Activated naive CD4-positive, alpha-beta T cell treated with anti-CD3 and anti-CD28 coated beads, Interleukin-2, amount 50 U/mL, for 16 hours (primary cell): ENCODE data around the gene USH1G.

Experiments
- DNase-seq: peaks from one replicate; pipeline ENCODE4 v3.0.0-alpha.2; 2020

Gene USH1G

GRCh38 chr17:74900208-74900607, 22.8 kb downstream of the USH1G start:
- no peak for DNase-seq

- no peak for DNase-seq
Measured at GRCh38 chr17:74898376-74898946, 24.6 kb downstream of the USH1G start.

GRCh38 chr17:74893936-74894671, 29.0 kb downstream of the USH1G start:
- DNase-seq = no peak

DNA sequence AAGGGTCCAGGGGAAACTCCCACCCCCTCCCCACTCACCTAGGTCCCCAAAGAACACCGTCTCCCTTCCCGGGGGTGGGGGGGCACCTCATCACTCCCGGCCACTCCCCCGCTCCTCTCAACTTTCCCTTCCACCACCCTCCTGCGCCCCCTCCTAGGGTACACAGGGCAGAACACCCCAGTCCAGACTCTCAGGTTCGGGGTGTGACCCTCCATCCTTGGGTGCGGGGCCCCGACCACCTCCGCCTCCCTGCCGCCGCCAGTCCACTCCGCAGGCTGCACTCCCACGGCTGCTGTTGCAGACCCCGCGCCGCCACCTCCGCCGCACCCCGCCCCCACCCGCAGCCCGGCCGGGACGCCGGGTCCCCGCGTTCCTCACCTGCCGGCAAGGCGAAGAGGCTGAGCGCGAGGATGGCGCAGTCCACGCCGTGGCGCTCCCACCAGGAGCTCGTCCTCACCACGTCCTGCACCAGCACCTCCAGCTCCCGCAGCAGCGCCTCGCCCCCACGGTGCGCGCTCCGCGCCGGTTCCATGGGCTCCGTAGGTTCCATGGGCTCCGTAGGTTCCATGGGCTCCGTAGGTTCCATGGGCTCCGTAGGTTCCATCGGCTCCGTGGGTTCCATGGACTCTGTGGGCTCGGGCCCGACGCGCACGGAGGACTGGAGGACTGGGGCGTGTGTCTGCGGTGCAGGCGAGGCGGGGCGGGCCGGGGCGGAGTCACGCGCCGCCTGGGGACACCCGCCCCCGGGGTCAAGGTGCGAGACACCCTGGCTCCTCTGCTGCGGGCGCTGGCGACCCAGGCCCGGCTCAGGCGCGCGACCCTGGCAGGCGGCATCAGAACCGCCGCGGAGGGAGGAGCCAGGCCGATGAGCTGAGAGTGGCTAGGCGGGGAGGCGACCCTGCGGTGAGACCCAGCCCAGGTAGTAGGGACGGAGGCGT, 29.8 kb downstream of the USH1G start, which contains the start of gene FADS6:
FADS6 (minus strand) TSS at position 660 of the 938 bp plus-strand sequence; CDS start at position 622, 38 bp downstream.
- peak; percentile 19 for DNase-seq

- DNase-seq = no peak
Measured at GRCh38 chr17:74892013-74892841, 30.8 kb downstream of the USH1G start.

DNA sequence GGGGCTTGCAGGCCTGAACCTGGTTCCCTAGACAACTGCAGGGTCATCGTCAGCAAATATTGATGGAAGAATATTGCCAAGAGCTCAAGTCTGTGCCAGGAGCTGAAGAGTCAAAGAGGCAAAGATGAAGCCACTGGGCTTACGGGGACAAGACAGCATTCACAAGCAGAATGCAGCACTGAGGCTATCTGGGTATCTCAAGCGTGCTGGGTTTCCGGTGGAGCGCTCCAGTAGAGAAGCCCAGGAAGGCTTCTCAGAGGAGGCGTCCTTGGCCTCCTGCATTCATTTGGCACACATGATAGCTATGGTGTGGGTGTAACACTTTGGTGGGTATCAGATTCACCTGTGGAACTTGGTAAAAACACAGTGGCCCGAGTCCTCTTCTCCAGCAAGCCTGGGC, 32.5 kb downstream of the USH1G start:
- no peak for DNase-seq

- no peak for DNase-seq
Measured at GRCh38 chr17:74888469-74888868, 34.6 kb downstream of the USH1G start.

DNA sequence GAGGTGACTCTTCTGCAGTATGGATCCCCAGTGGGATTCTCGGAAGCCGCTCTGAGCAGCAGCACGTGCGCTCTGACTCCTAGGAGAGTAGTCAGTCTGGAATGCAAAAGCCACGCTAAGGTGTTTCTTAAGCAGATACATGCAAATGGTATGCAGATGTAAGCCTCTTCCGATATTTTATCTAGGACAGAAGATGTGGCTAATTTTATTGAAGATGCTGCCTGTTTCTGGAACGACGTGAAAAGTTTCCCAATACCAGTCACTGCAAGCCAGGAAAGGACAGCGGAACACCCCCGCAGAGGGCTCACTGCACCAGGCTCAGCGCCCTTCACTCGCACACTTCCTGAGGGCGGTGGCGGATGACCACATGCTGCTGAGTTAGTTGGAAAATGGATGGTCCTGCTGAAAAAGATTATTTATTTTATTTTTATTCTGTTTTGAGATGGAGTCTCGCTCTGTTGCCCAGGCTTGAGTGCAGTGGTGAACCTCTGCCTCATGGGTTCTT, 39.8 kb downstream of the USH1G start:
- DNase-seq = no peak

GRCh38 chr17:74882517-74883240, 40.4 kb downstream of the USH1G start:
- no peak for DNase-seq

GRCh38 chr17:74881073-74881472, 42.0 kb downstream of the USH1G start:
- DNase-seq = no peak

DNA sequence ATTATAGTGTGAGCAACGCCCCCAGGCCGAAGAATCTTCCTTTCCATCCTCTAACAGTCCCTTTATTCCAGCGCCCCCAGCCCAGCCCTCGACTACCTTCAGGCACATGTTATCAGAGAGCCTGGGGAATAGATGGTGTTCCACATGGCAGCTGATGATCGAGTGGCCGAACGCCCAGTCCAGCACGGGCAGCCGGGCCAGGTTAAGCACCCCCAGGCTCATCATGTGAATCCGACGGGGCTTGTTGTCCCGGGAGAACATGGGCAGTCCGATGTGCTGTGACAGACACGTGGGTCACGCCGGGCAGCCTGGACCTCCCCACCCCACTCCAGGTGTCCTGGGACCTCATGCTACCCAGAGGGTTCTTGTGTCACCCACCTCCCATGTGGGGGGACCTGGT, 43.7 kb downstream of the USH1G start:
- no peak for DNase-seq

DNA sequence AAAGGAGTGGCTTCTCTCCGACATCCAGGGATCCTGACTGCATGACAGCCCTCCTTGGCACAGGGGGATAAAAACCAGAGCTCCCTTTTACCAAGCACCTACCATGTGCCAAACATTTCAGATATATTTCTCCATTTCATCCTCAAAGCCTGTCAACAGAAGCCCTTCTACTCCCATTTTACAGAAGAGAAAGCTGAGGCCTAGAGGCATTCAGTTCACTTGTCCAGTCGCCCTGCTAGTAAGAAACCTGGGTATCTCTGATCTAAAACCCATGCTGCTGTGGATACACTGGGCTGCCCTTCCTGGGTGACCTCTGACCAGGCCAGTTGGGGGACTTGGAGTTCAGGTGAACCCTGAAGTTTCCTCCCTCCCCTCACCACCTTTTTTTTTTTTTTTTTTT, 44.4 kb downstream of the USH1G start:
- DNase-seq = no peak

DNA sequence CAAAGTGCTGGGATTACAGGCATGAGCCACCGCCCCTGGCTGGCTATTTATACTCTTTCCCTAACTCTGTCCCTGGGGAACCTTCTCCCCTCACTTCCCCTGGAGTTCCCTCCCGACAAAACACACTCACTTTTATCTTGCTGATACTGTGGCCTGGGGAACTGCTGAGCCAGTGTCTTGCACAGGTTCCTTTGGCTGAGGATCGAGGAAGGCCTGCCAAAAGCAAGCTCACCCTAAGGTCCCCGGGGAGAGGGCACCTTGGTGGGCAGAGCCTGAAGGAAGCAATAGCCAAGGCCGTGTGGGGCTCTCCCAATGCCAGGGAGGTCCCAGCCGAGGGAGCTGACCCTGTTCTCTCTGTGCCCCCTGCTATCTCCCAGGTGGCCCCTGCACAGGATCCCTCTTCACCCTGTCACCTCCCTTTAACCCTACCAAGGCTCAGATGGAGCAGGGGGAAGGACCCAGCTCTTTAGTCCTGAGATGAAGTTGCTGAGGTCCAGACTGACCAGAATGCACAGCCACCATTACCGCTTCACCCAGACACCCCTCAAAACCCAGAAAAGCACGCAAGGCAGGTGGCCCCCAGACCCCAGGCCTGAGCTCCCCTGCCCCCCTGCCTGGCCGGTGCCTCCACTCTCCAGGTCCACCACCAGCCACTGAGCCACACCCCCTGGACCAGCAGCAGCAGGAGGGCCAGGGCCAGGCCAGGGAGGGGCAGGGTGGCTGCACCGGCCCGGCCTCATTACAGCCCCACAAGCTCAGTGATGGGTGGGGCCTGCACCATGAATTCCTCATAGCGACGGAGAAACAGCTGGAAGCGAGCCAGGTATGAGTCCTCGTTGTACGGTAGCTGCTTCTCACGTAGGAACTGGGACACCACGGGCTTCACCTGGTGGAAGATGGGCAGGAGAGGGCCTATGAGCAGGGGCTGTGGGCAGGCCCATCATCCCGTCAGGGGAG, 45.2 kb downstream of the USH1G start:
- DNase-seq = no peak

DNA sequence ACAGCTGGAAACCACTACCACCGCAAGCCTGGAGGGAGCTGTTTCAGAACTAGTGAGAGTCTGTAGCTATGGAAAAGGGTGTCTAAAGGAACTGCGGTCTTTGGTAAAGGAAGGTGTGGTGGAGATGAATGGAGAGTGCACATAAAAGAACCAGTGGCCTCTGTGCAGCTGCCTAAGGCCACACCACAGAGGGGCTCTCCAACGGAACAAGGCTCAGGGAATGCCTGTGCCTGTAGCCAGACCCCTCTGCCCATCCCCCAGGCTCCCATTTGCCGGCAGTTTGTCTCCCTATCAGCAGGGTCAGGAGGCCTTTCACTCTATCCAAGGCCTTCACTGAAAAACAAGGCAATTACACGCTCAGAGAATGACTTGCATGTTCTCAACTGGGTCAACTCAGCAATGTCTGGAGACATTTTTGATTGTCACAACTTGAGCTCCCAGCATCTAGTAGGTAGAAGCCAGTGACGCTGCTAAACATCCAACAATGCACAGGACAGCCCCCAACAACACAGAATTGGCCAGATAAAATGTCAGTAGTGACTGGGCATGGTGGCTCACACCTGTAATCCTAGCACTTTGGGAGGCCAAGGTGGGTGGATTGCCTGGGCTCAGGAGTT, 47.0 kb downstream of the USH1G start:
- no peak for DNase-seq

GRCh38 chr17:74875155-74875976, 47.7 kb downstream of the USH1G start:
- no peak for DNase-seq

GRCh38 chr17:74874615-74875037, 48.4 kb downstream of the USH1G start:
- DNase-seq = no peak

DNA sequence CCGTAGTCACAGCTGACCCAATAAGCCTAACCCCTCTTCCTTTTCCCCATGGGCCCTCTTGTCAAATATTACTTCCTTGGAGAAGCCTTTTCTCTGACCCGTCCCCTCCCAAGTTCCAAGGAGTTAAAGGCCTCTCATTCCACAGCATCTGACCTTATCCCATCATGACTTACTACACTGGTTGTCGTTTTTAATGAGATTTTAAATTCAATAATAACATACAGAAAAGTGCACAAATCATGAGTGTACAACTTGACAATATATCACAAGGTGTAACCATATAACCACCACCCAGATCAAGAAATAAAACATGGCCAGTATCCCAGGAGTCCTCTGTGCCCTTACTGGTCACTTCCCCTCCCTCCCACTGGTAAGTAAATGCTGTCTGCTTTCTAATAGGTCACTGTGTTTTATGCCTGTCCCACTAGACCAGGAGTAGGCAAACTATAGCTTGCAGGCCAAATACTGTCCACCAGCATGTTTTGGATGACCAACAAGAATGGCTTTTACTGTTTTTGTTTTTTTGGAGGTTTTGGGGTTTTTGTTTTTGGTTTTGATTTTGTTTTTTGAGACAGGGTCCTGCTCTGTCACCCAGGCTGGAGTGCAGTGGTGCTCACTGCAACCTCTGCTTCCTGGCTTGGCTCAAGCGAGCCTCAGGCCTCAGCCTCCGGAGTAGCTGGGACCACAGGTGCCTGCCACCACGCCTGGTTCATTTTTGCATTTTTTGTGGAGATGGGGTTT, 49.0 kb downstream of the USH1G start:
- no peak for DNase-seq
